HL-60/S4 treated with phorbol 12-myristate 13-acetate at 8.2 ng/mL for 4 days and 3 days (cell line): ENCODE data around the gene MAST4.
"Not testable (repeated sequence)": the region's sequence is repeated elsewhere in the genome, so short reads cannot be mapped to it uniquely, and the experiment has no call there.

Experiments
- in situ Hi-C: fragments of 300-500 bp; cut with MboI; formaldehyde crosslinking; loops from 2 replicates; pipeline ENCODE4 v1.15.0; 2022; ENCODE audit warnings: low sequenced_read_pairs

MAST4 gene

GRCh38 chr5:67168069-67168468, 571.9 kb downstream of the MAST4 start:
- in situ Hi-C loops: no loop called here

DNA sequence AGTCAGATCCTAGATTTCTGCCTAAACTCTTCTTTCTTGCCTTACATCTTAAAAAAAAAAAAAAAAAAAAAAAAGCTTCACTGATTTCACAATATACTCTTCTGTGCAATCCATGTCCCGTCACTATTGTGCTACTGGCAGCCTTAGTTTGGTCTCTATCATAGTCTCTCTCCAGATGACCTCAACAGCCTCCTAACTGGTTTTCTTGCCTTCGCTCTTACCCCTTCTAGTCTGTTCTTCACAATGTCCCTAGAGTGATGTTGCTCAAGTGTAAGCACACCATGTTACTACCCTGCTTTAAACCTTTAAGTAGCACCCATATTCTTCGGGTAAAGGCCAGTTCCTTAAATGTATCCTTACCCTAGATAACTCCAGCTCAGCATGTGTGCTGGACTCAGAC, 574.6 kb downstream of the MAST4 start:
- in situ Hi-C loops: no loop called here

DNA sequence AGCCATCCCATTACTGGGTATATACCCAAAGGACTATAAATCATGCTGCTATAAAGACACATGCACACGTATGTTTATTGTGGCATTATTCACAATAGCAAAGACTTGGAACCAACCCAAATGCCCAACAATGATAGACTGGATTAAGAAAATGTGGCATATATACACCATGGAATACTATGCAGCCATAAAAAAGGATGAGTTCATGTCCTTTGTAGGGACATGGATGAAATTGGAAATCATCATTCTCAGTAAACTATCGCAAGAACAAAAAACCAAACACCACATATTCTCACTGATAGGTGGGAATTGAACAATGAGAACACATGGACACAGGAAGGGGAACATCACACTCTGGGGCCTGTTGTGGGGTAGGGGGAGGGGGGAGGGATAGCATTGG, 577.2 kb downstream of the MAST4 start:
- in situ Hi-C loops: not testable (repeated sequence)

DNA sequence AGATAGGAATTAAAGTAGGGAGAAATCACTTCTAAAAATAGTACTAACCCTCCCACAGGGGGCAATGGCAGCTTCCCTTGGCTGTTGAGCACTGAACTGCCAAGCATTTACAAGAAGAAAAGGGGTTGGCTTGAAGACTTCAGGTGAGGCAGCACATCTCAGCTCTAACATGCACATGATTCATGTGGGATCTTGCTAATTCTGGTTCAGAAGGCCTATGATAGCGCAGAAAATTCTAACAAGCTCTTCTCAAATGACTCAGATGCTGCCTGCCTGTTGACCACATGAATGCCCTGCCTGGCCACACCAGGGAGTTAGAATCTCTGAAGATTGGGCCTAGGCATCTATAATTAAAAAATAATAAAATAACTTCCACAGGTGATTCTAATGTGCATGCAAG, 577.8 kb downstream of the MAST4 start:
- in situ Hi-C loops: no loop called here

DNA sequence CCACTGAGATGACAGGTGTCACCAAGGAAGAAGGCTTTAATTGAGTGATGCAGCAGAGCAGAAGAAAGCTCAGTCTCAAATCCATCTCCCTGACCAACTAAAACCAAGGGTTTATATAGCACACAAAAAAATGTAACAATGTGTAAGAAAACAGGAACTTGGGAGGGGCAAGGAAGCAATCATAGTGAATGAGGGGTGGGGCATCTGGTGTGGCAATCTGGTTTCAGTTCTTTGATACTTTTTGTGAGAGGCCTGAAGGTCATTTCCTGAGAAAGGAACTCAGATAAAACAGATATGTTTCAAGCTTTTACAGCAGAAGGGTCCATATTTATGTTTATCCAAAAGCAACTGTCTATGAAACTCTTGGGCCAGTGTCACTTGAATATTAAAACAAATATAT, 580.7 kb downstream of the MAST4 start:
- in situ Hi-C loops: no loop called here

DNA sequence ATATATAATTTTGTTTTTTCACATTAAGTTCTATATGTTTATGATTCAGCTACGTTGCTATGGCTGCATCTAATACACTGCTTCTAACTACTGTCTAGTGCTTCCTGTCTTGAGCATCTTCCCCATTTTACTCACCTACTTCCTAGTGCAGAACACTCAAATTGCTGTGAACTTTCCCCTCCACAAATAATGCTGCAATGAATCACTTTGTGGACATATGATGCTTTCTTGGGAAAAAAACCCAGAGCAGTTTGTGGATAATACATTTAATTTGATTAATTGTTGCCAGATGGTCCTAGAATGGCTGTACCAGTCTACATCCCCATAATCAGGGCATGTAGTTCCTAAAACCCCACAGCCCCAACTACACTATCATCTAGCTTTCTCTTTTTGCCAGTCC, 581.9 kb downstream of the MAST4 start:
- in situ Hi-C loops: no loop called here

- in situ Hi-C loops: no loop called here
These were observed 582.8 kb downstream of the MAST4 start for GRCh38 chr5:67178966-67179365.

GRCh38 chr5:67179697-67180361, 583.6 kb downstream of the MAST4 start:
- in situ Hi-C loops: no loop called here

GRCh38 chr5:67181648-67182221, 585.5 kb downstream of the MAST4 start:
- in situ Hi-C loops: no loop called here

GRCh38 chr5:67182301-67182790, 586.2 kb downstream of the MAST4 start:
- in situ Hi-C loops: no loop called here

GRCh38 chr5:67183859-67184258, 587.7 kb downstream of the MAST4 start:
- in situ Hi-C loops: no loop called here

GRCh38 chr5:67187006-67187715, 591.0 kb downstream of the MAST4 start:
- in situ Hi-C loops: no loop called here

GRCh38 chr5:67188274-67189078, 592.3 kb downstream of the MAST4 start:
- in situ Hi-C loops: no loop called here

DNA sequence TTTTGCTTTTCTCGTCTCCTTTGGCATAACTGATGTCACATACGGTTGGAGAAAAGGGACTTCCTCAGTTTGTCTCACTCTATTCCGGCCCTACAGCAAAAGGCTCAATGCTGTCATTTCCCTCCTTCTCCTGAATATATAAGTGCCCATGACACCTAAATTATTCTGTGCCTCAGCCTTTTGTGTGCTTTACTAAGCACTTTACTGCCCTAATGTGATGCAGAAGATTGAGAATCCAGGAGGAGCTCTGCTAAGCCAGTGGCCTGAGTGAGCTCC, 592.8 kb downstream of the MAST4 start:
- in situ Hi-C loops: no loop called here

DNA sequence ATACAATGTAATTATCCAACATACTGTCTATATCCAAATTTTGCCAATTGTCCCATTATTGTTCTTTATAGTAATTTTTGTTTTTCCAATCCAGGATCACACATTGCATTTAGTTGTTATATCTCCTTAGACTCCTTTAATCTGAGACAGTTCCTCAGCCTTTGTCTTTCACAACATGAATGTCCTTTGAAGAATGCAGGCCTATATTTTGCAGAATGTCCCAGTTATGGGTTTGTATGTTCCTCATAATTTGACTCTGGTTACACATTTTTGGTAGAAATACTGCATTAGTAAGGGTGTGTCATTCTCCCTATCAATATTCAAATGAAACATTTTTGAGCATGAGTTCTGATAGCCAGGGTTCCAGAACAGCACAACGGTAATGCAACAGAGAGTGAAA, 593.7 kb downstream of the MAST4 start:
- in situ Hi-C loops: no loop called here

GRCh38 chr5:67190410-67190809, 594.2 kb downstream of the MAST4 start:
- in situ Hi-C loops: no loop called here

GRCh38 chr5:67190861-67191260, 594.7 kb downstream of the MAST4 start:
- in situ Hi-C loops: no loop called here

DNA sequence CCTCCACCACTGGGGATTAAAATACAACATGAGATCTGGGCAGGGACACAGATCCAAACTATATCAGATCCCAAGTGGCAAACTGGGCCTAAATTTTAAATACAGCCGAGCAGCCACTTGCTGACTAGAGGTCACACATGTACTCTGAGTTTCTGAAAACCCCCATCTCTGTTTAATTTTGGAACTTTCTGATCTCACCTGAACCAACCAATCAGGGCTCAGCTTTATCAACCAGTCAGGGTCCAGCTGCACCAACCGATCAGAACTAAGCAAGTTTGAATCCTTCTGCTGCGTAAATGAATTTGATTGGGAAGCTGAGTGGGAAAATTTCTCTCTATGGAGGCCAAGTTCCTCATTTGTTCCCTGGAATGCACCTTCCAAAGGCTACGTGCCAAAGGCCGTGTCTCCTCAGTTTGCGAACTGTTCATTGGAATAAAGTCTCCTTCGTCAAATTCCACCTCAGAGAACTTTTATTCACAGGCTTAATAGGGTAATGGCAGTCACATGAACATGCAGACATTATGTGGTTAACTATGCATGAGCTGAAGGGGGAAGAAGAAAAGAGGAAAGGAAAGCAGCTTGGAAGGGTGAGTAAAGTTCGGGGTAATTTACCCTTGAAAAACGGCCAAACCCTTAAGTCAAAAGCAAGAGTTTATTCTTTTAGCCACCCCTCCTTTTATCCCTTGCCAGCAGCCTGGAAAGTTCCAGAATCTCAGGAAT, 596.7 kb downstream of the MAST4 start:
- in situ Hi-C loops: no loop called here

GRCh38 chr5:67193439-67193807, 597.2 kb downstream of the MAST4 start:
- in situ Hi-C loops: no loop called here

GRCh38 chr5:67194166-67194565, 598.0 kb downstream of the MAST4 start:
- in situ Hi-C loops: no loop called here
